Osteoblast (primary cell): ENCODE results near the gene LRRIQ1. TPM values are rescaled to one million over a fixed set of nuclear protein-coding genes. Genes with fewer than 3 reads are reported as not detected.
"Not testable (repeated sequence)": the region's sequence is repeated elsewhere in the genome, so short reads cannot be mapped to it uniquely, and the experiment has no call there.

ENCODE experiments used
- DNase-seq: peaks from one replicate; pipeline ENCODE4 v3.0.0; 2011; ENCODE audit warnings: low spot score, mixed read lengths; ENCODE audit not compliant: insufficient read length; ENCODE audit errors: missing footprints
- H2AFZ ChIP-seq: 2 replicates; pipeline ENCODE4 v1.6.0; 2011; ENCODE audit warnings: mild to moderate bottlenecking, low read length
- H3K27ac ChIP-seq: 2 replicates; pipeline ENCODE4 v1.5.1; 2011; ENCODE audit warnings: mild to moderate bottlenecking, low read depth, low read length, moderate library complexity
- H3K27me3 ChIP-seq: 2 replicates; pipeline ENCODE4 v1.6.0; 2012; ENCODE audit warnings: mild to moderate bottlenecking, control low read depth, inconsistent platforms, low read length, moderate library complexity; ENCODE audit not compliant: insufficient read depth
- H3K36me3 ChIP-seq: 2 replicates; pipeline ENCODE4 v1.5.1; 2011; ENCODE audit warnings: mild to moderate bottlenecking, low read length, control low read depth, moderate library complexity; ENCODE audit not compliant: insufficient read depth
- H3K4me1 ChIP-seq: 2 replicates; pipeline ENCODE4 v1.5.1; 2011; ENCODE audit warnings: mild to moderate bottlenecking, low read length, control low read depth, moderate library complexity; ENCODE audit not compliant: insufficient read depth
- H3K4me2 ChIP-seq: 2 replicates; pipeline ENCODE4 v1.6.0; 2011; ENCODE audit warnings: mild to moderate bottlenecking, low read length; ENCODE audit not compliant: insufficient read depth
- H3K4me3 ChIP-seq: fragments of 200-600 bp; sonication (generic); 3 replicates; pipeline ENCODE4 v1.5.1; 2012; ENCODE audit warnings: mild to moderate bottlenecking, low read length, inconsistent platforms; ENCODE audit not compliant: insufficient read depth
- H3K79me2 ChIP-seq: 2 replicates; pipeline ENCODE4 v1.6.0; 2012; ENCODE audit warnings: mild to moderate bottlenecking, low read length, control low read depth, inconsistent platforms; ENCODE audit not compliant: insufficient read depth
- H3K9me3 ChIP-seq: 2 replicates; pipeline ENCODE4 v1.5.1; 2011; ENCODE audit warnings: low read depth, low read length, control low read depth
- H4K20me1 ChIP-seq: 2 replicates; pipeline ENCODE4 v1.6.0; 2012; ENCODE audit warnings: mild to moderate bottlenecking, low read length, control low read depth; ENCODE audit not compliant: insufficient read depth
- total RNA-seq: library from RNA; depleted of rRNA; stranded (reverse); fragments of >200 nt; gene quantifications from 2 replicates; pipeline ENCODE4 v1.2.3, GENCODE V29; 2012
- TF ChIP-seq, protein P1 (sequence below): IDR thresholded peaks from 2 replicates; pipeline ENCODE4 v1.5.1; 2011; ENCODE audit warnings: mild to moderate bottlenecking, low read depth, low read length, moderate library complexity; ENCODE audit errors: extremely low read depth

LRRIQ1 gene
- total RNA-seq, 1 donor, result not detected

DNA sequence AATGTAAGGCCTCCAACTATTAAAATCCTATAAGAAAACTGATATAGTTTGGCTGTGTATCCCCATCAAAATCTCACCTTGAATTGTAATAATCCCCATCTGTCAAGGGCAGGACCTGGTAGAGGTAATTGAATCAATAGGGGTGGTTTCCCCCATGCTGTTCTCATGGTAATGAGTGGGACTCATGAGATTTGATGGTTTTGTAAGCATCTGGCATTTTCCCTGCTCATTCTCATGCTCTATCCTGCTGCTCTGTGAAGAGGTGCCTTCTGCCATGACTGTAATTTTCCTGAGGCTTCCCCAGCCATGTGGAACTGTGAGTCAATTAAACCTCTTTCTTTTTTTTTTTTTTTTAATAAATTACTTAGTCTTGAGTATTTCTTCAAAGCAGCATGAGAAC is 31.9 kb upstream of the LRRIQ1 start:
- H3K4me1 ChIP-seq, result peaks cover 16% of the 10 kb centered on the region
- no peaks in the 10 kb centered on the region for H3K9me3 ChIP-seq
- H4K20me1 ChIP-seq, result no peaks in the 10 kb centered on the region
- TF ChIP-seq, protein P1, sequence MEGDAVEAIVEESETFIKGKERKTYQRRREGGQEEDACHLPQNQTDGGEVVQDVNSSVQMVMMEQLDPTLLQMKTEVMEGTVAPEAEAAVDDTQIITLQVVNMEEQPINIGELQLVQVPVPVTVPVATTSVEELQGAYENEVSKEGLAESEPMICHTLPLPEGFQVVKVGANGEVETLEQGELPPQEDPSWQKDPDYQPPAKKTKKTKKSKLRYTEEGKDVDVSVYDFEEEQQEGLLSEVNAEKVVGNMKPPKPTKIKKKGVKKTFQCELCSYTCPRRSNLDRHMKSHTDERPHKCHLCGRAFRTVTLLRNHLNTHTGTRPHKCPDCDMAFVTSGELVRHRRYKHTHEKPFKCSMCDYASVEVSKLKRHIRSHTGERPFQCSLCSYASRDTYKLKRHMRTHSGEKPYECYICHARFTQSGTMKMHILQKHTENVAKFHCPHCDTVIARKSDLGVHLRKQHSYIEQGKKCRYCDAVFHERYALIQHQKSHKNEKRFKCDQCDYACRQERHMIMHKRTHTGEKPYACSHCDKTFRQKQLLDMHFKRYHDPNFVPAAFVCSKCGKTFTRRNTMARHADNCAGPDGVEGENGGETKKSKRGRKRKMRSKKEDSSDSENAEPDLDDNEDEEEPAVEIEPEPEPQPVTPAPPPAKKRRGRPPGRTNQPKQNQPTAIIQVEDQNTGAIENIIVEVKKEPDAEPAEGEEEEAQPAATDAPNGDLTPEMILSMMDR, result no peak
- H3K4me2 ChIP-seq, result no peak overlapping the region
- DNase-seq, result no peak
- H2AFZ ChIP-seq, result no peak overlapping the region
- no peak overlapping the region for H3K27ac ChIP-seq
- H3K36me3 ChIP-seq, result no peaks in the 10 kb centered on the region
- no peaks in the 10 kb centered on the region for H3K27me3 ChIP-seq
- H3K4me3 ChIP-seq, result no peak overlapping the region
- no peaks in the 10 kb centered on the region for H3K79me2 ChIP-seq

DNA sequence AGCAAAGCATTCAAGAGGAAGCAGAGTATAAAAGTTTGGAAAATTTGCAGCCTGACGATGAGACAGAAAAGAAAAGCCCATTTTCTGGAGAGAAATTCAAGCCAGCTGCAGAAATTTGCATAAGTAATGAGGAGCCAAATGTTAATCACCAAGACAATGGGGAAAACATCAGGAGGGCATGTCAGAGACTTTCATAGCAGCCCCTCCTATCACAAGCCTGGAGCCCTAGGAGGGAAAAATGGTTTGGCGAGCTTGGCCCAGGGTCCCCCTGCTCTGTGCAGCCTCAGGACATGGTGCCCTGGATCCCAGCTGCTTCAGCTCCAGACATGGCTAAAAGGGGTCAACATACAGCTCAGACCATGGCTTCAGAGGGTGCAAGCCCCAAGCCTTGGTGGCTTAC is 31.1 kb upstream of the LRRIQ1 start:
- H3K36me3 ChIP-seq, H3K27ac ChIP-seq, H2AFZ ChIP-seq, H3K9me3 ChIP-seq, H3K4me3 ChIP-seq, H3K4me2 ChIP-seq, H4K20me1 ChIP-seq, H3K79me2 ChIP-seq, DNase-seq, H3K27me3 ChIP-seq: not testable (repeated sequence)
- H3K4me1 ChIP-seq, result peaks cover 16% of the 10 kb centered on the region

GRCh38 chr12:85005615-85006014 is 30.5 kb upstream of the LRRIQ1 start:
- H3K79me2 ChIP-seq, result no peaks in the 10 kb centered on the region
- H3K4me3 ChIP-seq, result no peak overlapping the region
- peaks cover 16% of the 10 kb centered on the region for H3K4me1 ChIP-seq
- H3K9me3 ChIP-seq, result no peaks in the 10 kb centered on the region
- TF ChIP-seq, protein P1, result no peak
- H2AFZ ChIP-seq, result no peak overlapping the region
- H3K36me3 ChIP-seq, result no peaks in the 10 kb centered on the region
- no peaks in the 10 kb centered on the region for H3K27me3 ChIP-seq
- no peak for DNase-seq
- H4K20me1 ChIP-seq, result no peaks in the 10 kb centered on the region
- H3K27ac ChIP-seq, result no peak overlapping the region
- H3K4me2 ChIP-seq, result no peak overlapping the region

- Histone ChIP-seq H3K4me3 (no peak overlapping the region), H3K4me2 (no peak overlapping the region), H4K20me1 (no peaks in the 10 kb centered on the region), H3K36me3 (no peaks in the 10 kb centered on the region), H2AFZ (no peak overlapping the region), H3K79me2 (no peaks in the 10 kb centered on the region), H3K9me3 (no peaks in the 10 kb centered on the region), H3K27me3 (no peaks in the 10 kb centered on the region), H3K4me1 (peaks cover 16% of the 10 kb centered on the region), H3K27ac (no peak overlapping the region)
- TF ChIP-seq, protein P1, result no peak
- no peak for DNase-seq
Measured at GRCh38 chr12:85006206-85006605, 29.9 kb upstream of the LRRIQ1 start.
